HG03159 (cell line): ENCODE data around the gene ADRM1.

Experiments used
- ATAC-seq: cut with Tn5 transposase; IDR thresholded peaks from one replicate; pipeline ENCODE4 v1.9.1; 2021; ENCODE audit warnings: mild to moderate bottlenecking, moderate library complexity; ENCODE audit not compliant: unreplicated experiment

Gene ADRM1, protein sequence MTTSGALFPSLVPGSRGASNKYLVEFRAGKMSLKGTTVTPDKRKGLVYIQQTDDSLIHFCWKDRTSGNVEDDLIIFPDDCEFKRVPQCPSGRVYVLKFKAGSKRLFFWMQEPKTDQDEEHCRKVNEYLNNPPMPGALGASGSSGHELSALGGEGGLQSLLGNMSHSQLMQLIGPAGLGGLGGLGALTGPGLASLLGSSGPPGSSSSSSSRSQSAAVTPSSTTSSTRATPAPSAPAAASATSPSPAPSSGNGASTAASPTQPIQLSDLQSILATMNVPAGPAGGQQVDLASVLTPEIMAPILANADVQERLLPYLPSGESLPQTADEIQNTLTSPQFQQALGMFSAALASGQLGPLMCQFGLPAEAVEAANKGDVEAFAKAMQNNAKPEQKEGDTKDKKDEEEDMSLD

DNA sequence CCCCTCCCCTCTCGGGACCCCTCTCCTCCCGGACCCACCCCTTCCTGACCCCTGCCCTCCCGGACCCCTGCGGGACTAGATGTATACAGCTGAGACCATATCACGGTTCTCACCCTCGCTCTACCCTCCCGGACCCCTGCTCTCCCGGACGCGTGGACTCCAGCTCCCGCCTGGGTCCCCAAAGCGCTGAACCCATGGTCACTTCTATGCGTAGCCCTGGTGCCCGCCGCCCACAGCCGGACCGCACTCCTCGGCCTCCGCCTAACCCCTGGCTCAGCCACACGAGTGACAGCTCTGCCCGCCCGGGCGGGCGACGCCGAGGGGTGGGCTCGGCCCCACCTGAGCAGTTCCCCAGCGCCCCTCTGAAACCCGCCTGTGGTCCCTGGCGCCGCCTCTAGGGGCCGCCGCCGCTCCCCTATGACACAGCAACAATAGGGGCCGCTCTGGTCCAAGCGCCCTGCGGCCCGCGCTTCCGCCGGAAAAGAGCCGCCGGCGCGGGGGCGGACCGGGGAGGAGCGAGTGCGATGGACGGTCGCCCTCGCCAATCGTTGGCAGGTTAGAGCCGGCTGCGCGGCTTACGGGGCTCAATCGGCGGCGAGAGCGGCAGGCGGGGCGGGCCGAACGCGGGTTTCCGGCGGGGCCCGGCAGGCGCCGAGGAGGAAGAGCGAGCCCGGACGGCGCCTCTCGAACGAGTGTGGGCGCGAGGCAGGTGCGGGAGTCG, at the start of gene ADRM1:
Gene ADRM1 (plus strand): TSS at position 657 of the 721 bp plus-strand sequence. CDS start 572 bp downstream, outside the sequence.
- ATAC-seq, result peak; percentile 90

DNA sequence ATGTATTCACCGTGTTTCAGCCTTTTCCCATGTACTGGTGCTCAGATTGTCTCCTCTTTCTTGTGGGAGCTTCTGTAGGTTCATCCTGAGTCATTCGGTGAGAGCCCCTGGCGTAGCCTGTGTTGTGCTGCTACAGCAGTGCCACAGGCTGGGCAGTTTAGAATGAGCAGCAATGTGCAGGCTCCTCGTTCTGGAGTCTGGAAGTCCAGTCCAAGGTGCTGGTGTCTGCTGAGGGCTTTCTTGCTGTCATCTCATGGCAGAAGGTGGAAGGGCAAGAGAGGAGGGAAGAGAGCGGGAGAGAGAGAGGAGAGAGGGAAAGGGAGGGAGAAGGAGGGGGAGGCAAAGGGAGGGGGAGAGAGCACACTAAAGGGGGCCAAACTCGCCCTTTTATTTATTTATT, 49.4 kb upstream of the ADRM1 start:
- ATAC-seq, result no peak

DNA sequence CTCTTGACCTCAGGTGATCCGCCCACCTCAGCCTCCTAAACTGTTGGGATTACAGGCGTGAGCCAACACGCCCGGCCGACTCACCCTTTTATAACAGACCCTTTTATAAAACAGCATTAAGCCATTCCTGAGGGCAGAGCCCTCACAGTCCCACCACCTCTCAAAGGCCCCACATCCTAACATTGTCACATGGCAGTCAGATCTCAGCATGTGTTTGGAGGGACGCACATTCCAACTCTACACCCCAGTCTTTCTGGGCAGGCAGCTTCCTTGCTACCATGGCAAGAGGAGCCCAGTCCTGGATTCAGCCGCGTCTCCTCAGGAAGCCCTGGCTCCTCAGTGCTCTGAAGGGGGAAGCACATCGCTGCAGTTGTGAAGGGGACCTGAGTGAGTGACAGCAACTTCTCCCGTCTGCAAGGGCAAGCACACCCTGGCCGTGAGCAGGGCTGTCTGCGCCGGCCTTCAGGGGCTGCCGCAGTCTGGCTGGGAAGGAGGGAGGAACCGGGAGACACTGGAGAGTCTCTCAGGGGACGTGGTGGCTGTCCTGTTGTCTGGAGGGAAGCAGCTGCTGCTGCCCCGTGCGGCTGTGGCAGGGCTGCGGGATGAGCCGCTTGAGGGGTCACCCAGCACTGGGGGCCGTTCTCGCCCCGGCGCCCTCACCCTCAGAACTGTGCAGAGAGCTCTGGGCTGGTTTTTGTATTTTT, 48.6 kb upstream of the ADRM1 start:
- no peak for ATAC-seq

DNA sequence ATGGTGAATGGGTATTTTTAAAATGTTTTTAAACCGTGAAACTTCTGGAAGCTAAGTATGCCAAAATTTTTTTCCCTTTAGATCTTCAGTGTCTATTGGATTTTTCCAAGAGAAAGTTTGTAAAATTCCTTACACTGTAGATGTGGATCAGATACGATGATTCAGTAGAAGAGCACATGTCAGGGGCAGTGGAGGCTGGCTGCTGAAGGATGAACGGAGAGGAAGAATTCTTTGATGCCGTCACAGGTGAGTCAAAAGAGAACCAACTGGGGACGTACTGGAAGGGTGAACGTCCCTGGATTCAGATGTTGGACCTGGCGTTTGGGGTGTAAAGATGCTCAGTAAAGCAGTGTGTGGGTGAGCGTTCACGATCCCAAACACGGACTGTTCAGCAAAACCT, 46.8 kb upstream of the ADRM1 start:
- ATAC-seq, result no peak

DNA sequence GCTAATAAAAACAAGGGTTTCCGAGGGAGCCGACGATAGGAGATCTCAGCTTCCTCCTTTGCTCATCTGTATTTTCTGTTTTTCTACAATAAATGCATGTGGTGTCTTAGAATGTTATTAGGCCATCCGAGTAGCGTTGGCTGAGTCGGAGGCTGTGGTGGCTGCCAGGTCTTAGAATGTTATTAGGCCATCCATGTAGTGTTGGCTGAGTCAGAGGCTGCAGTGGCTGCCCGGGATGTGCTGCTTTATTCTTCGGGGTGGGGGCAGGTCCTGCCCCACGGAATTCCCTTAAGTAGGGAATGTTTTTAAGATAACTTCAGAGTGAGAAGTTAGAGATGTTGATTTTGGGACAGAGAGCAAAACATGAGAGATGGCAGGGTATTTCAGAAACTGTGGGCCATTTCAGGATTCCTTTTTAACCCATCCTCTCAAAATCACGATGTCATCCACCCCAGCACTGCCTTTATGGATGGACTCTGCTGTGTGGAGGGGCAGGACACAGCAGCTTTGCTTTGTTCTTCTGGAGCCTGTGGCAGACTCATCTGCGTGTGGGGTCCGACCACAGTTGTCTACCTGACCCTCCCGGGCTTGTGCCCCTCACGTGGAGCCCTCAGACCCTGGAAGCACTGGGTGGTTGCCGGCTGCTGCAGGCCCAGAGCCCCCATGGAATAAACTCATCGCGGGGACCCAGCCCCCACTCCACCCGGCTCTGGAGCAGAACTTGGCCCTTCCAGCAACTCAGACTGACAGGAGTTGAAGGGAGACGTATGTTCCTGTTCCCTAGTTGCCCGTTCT, 44.1 kb upstream of the ADRM1 start:
- no peak for ATAC-seq

DNA sequence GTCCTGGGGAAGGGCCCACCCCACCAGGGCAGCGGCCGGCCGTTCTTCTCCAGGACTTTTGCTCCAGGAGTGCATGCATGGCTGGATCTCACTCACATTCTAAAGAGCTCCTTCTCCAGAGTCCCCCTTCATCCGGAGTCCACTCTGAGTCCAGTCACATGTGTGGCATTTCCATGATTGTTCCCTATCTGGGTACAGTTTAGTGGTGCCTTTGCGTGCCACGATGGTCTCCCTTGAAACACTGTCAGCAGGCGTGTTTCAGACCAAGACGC, 43.6 kb upstream of the ADRM1 start:
- no peak for ATAC-seq

DNA sequence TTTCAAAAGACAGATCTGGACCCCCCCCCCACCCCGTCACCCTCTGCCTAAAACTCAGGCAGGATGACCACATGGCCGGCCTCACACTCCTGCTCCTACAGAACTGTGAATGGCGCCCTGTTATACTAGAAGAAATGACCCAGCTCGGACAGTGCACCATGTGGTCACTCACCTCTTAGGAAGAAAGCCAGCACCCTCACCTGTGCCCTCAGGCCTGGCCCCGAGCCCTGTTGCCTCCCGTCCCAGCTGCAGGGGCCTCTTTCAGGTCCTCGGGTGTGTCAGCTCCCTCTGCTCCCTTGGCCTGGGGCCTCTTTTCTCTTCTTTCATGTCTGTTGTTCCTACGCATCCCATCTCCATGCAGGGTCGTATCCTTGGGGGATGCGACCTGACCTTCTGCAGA, 40.7 kb upstream of the ADRM1 start:
- no peak for ATAC-seq

DNA sequence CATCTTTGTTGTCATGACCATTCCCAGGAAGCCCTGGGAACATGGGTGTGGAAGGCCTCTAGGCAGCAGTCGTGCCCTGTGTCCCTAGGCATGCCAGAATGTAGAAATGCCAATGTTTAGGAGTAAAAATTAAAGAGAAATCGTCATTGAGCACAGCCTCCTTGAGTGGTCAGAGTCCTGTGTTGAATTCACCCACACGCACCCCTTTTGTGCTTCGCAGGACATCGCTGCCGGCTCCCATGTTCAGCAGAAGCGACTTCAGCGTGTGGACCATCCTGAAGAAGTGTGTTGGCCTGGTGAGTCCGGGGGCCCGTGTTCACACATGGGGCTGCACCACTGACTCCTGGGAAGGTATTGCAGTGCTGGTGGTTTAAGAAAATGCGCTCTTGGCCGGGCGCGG, 39.4 kb upstream of the ADRM1 start:
- ATAC-seq, result no peak

DNA sequence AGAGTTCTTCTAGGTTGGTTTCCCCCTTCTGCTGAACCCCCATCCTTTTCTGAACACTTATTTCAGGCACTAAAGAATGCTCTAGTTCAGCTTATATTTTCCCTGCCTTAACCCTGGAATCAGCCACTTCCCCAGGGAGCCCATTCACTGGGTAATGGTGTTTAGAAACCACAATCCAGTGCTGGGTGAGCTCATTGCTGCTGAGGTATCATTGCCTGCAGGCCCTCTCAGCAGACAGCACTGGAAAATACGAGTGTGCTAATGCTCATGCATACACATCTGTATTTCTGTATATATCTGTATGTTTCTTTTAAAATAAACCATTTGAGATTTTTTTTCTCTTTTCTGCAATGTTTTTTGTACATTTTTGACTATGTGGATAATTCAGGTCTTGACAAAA, 37.4 kb upstream of the ADRM1 start:
- no peak for ATAC-seq

DNA sequence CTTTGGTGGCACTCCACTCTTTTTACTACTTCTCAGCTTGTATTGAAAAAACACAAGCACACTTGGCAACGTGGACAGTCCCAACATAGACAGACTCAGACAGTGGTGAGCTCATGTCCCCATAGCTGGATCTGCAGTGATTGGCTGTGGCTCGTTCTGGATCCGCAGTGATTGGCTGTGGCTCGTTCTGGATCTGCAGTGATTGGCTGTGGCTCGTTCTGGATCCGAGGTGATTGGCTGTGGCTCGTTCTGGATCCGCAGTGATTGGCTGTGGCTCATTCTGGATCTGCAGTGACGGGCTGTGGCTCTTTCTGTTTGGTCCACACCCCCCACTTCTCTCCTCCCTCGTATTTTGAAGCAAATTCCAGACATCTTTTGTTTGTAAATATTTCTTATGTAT, 36.5 kb upstream of the ADRM1 start:
- no peak for ATAC-seq

DNA sequence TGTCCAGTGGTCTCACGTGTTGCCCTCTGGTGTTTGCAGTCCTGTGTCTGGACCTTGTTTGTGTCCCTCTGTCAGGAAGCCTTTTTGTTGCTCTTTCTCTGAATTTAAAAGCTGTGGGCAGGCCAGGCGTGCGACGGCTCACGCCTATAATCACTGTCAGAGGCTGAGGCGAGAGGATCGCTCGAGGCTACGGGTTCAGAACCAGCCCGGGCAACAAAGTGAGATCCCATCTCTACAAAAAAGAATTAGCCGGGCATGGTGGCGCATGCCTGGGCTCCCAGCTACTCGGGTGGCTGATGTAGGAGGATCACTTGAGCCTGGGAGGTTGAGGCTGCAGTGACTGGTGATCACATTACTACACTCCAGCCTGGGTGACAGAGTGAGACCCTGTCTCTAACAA, 35.9 kb upstream of the ADRM1 start:
- no peak for ATAC-seq

DNA sequence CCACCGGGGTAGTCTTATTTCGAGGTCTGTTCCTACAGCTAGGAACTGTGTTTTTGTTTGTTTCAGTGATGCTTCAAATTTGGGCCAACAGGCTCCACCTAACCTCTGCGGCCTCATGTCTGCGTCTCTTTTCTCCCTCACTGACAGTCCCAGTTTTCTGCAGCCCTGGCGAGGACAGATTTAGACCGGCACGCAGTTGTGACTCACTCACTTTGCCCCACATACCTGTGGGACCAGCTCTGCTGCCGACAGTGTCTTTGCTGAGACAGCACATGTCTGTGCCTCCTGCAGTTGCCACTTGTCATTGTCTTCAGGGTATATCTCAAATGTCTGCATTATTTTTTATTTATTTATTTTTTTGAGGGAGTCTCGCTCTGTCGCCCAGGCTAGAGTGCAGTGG, 35.3 kb upstream of the ADRM1 start:
- no peak for ATAC-seq

DNA sequence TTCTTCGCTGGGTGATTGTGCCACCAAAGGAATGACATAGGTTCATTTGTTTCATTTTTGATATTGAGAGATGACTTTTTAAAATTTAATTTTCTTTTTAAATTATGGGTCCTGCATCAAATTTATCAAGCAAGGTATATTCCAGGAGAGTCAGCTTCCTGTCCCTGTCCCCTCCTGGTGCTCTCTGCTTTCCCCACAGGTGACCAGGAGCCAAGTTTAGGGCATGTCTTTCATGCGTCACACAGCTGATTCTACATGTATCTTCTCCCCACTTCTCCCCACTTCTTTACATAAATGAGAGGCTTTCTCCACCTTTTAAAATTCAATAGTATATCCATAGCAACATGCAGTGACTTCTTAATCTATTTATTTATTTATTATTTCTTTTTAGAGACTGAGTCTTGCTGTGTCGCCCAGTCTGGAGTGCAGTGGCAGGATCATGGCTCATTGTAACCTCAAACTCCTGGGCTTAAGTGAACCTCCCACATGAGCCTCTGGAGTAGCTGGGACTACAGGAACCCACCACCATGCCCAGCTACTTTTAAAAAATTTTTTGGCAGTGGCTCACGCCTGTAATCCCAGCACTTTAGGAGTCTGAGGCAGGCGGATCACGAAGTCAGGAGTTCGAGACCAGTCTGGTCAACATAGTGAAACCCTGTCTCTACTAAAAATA, 34.4 kb upstream of the ADRM1 start:
- ATAC-seq, result no peak

DNA sequence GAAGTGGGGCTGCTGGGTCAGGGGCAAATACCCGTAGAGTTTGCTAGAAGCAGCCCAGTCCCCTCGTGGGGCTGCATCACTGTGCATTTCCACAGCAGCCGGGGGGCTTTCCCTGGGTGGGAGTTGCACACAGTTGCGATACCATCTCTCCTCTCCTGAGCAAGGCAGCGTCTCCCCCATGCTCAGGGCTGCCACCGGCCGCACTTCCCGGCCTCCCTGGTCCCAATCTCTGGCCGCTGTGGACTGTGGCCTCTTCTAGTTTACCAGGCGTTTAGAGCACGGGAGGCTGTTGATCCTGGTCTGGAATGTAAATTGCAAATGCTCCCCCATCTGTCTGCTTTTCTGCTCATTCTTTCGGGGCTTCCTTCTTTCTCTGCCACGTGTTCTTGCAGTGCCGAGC, 33.4 kb upstream of the ADRM1 start:
- ATAC-seq, result no peak

DNA sequence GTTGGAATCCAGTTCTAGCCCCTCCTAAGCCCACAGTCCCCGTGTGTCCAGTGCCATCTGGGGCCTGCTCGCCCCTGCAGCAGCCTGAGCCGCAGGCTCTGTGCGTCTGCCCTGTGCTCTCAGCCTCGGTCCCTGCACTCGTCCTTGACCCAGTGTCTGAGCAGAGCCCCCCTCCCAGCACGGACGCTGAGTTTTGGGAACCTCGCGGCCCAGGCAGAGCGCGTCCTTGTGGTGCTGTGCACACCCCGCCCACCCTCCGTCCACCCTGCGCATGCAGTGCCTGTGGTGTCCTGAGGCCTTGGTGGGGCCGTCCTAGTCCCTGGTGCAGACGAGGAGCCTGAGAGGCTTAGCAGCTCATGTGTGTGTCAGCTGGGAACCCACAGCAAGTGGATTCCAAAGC, 32.9 kb upstream of the ADRM1 start:
- ATAC-seq, result no peak

DNA sequence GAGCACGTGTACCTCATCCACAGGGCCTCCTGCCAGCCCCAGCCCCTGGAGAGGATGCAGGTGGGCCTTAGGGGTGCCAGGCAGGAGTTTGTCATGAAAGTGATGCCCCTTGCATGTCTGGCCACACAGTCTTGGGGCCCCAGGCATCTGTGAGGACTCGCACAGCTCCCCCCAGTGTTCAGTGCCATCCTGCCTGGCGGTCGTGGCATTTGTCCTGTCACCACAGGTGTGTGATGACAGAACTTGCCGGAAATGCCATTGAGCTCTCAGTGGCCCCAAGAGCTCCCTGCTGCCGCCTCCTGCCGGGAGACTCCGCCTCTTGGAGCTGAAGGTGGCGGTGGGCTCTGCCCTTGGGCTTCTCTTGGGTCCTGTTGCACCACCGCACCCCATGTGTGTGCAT, 30.6 kb upstream of the ADRM1 start:
- no peak for ATAC-seq

DNA sequence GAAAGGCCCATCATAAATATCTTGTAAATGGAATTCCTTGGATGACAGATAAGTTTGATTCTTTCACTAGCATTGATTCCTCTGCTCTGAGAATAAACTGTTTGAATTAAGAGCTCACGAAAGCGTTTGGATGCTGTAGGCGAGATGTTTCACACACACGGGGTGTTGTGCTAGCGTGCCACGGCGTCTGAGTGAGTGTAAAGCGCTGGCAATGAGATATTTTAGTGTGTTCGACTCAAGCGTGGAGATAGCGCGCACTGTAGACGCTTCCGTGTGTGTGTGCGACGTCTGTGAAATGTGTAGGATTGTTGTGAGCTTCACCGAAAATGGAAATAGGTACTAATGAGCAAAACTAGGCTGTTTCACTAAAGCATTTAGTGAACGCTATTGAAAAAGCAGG, 29.4 kb upstream of the ADRM1 start:
- ATAC-seq, result no peak

DNA sequence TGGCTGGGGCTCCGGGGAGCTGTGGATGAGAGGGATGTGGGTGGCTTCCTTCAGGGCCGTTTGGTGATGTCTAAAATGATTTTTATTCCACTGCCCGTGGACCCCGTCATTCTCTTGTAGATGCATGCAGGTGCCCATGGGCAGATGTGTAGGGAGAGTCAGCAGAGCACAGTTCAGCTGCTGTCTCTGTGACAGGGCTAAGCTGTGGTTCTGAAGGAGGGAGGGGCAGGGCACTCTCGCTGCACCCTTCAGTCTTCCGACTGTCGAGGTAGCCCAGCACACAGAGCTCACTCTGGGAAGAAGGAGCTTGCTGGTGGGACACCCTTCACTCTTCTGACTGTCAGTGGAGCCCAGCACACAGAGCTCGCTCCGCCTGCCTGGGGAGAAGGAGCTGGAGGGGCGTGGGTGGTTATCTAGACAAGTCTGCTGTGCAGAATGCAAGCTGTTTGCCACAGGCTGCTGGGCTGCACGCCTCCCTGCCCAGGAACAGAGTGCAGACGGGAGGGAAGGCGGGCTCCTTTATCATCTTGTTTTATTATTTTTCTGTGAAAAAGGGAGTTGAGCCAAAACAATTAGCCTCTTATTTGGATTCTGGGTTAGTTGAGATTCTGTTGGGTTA, 28.4 kb upstream of the ADRM1 start:
- ATAC-seq, result no peak

DNA sequence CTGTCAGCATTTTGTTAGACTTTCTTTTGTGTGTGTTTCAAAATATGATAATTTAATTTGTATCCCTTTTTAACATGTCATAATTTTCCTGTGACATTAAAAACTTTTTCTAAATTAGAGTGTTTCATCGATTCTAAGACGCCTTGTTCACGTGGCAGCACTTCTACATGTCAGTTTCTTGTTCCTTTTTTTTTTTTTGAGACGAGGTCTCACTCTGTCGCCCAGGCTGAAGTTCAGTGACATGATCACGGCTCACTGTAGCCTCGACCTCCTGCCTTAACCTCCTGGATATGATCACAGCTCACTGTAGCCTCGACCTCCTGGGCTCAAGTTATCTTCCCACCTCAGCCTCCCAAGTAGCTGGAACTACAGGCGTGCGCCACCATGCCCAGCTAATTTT, 27.6 kb upstream of the ADRM1 start:
- ATAC-seq, result no peak

DNA sequence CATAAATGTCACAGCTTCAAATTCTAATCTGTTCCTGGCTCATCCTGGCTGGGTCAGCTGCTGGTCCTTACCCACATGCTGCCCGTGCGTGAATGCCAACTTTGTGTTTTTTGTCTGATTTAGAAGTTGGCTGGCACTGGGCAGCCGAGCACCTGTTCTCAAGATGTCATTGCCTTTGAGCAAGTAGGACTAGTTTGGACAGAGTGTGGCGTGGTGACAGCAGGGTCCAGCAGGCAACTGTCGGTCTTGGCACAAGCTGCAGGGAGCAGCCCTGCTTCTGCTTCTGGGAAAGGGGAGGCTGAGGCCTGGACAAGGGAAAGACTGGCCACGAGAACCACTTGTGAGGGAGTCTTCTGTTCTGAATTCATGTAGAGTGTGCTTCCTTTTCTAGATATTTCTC, 26.4 kb upstream of the ADRM1 start:
- no peak for ATAC-seq
